GM13977 (cell line): ENCODE results near the gene OLA1.
A peak's percentile ranks its signal among the peaks of the same experiment; 100 is the strongest.

ENCODE experiments used
- DNase-seq: peaks from one replicate; pipeline ENCODE4 v3.0.0; 2012; ENCODE audit warnings: low spot score
- in situ Hi-C: fragments of 300-500 bp; cut with MboI; formaldehyde crosslinking; loops from one replicate; pipeline ENCODE4 v1.12.0; 2022; ENCODE audit warnings: low sequenced_read_pairs, low pct_unique_long_range_greater_than_20kb, mixed read lengths, inconsistent platforms; ENCODE audit not compliant: unreplicated experiment
- TF ChIP-seq, protein P1 (sequence below): IDR thresholded peaks from 2 replicates; pipeline ENCODE4 v1.5.1; 2012; ENCODE audit warnings: mild to moderate bottlenecking, control low read depth; ENCODE audit not compliant: insufficient read depth; ENCODE audit errors: extremely low read depth, missing control alignments

Gene OLA1

DNA sequence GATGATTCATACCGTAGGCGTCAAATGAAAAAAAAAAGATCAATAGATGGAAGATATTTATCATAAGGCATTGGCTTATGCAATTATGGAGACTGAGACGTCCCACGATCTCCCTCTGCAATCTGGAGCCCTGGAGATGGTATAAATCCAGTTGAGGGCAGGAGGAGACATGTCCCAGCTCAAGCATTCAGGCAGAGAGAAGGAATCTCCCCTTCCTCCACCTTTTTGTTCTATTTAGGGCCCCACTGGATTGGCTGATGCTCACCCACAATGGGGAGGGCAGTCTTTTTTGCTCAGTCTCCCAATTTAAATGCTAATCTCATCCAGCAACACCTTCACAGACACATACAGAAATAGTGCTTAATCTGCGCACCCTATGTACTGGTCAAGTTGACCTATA is 18.0 kb upstream of the OLA1 start:
- in situ Hi-C loops, result no loop called here
- no peak for DNase-seq
- TF ChIP-seq, protein P1, sequence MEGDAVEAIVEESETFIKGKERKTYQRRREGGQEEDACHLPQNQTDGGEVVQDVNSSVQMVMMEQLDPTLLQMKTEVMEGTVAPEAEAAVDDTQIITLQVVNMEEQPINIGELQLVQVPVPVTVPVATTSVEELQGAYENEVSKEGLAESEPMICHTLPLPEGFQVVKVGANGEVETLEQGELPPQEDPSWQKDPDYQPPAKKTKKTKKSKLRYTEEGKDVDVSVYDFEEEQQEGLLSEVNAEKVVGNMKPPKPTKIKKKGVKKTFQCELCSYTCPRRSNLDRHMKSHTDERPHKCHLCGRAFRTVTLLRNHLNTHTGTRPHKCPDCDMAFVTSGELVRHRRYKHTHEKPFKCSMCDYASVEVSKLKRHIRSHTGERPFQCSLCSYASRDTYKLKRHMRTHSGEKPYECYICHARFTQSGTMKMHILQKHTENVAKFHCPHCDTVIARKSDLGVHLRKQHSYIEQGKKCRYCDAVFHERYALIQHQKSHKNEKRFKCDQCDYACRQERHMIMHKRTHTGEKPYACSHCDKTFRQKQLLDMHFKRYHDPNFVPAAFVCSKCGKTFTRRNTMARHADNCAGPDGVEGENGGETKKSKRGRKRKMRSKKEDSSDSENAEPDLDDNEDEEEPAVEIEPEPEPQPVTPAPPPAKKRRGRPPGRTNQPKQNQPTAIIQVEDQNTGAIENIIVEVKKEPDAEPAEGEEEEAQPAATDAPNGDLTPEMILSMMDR, result no peak

DNA sequence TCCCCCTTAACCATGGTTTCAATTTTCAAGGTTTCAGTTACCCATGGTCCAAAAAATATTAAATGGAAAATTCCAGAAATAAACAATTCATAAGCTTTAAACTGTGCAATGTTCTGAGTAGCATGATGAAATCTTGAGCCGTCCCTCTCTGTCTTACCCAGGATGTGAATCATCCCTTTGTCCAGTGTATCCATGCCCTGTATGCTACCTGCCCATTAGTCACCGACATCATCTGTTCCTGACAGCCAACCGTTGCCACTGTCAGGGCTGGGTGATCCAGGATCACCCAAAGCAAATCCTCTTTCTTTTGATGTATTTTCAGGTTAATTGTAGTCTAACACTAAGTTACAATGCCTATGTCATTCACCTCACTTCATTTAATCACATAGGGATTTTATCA is 15.7 kb upstream of the OLA1 start:
- in situ Hi-C loops, result no loop called here
- TF ChIP-seq, protein P1, result no peak
- no peak for DNase-seq

DNA sequence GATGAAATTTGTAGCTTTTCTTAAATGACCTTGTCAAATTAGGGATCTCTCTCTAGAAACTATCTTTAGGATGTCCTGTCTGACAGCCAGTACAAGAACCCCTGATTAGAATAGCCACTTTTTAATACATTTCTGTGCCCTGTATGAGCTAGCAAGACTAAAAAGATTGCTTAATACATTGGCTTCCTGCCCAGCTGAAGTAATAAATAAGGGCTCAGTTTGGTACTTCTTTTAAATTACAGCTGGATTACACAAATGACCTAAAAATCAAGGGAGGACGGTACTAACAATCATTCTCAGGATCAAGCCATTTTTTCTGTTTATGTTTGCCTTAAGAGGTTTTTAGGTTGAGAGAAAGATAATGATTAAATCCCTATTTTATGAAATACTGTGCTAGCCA is 11.6 kb upstream of the OLA1 start:
- TF ChIP-seq, protein P1, result no peak
- DNase-seq, result no peak
- in situ Hi-C loops, result no loop called here

DNA sequence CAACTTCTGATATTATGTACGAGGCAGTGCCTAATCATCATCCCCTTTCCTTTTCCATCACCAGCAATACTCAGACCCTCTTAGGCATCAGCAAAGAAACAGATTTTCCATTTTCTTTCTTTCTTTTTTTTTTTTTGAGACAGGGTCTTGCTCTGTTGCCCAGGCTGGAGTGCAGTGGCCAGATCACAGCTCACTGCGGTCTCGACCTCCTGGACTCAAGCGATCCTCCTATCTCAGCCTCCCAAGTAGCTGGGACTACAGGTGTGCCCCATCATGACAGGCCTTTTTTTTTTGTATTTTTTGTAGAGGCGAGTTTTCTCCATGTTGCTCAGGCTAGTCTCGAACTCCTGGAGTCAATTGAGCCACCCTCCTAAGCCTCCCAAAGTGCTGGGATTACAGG is 5.9 kb upstream of the OLA1 start:
- in situ Hi-C loops, result no loop called here
- TF ChIP-seq, protein P1, result no peak

DNA sequence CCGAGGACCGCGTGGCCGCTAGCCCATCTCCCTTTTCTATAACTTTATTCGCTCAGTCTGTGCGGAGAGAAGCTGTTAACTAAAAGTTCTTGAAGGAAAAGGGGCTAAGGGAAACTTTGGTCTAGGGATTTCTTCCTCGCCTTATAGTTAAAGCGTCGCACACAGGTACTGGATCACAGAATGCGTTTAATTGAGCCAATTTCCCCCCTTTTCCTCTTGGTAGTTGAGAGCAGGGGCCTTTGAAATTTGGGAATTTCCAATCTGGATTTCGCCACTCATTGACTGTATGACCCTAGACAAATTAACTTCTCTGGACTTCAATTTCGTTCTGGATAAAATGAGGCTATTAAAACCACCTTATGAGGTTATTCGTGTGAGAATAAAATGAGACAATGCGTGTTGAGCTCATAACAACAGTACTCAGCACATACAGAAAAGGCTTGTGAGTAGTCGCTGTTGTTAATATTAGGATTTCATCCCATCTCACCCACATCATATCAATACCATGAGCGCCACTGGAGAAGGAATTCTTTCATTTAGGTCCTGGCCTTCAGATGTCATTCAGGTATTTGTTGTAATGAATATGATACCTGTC is 763 bp upstream of the OLA1 start:
- TF ChIP-seq, protein P1, result no peak
- no peak for DNase-seq
- in situ Hi-C loops, result no loop called here

More for the DNA sequence above, 5.9 kb upstream of the OLA1 start:
- no peak for DNase-seq

DNA sequence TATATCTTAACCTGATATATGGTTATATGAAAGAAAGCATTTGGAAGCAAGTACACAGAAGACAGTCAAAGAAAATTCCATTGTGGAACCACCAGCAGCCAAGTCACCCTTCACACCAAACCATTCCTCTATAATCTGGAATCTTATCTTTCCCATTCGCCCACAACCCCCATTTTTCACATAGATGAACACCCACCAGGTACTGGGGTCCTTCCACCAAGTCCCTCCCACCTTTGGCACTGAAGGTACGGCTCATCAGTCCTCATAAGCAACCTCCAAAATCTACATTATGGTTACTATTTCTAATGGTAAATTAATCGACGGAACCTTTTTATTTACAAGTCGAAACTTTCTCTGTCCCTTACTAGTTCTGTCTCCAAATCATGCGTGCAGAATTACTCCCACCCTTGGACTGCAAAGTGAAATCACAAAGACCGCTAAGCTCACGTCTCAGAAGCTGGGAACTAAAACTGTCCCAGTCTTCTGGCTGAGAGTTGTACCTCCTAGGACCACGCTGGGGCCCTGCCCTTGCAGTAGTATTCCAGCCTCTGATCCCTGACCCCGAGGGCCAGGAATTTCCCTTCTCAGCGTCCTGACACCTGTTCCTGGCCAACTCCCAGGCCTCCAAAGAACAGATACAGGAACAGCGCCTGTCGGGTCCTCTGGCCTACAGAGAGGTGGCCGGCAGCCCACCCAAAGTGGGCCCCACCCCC is 702 bp downstream of the OLA1 start:
- peak; percentile 42 for DNase-seq
- TF ChIP-seq, protein P1, result no peak
- in situ Hi-C loops, result no loop called here
